Measurements from ENCODE around the gene KRTAP9-9.
"Not testable (repeated sequence)": the region's sequence is repeated elsewhere in the genome, so short reads cannot be mapped to it uniquely, and the experiment has no call there.

KRTAP9-9 gene

GRCh38 chr17:41255381-41256290 lies at the start of gene KRTAP9-9:
TSS of gene KRTAP9-9 (plus strand) at chr17:41255384.
- H3K79me2 ChIP-seq (ENCODE audit: low read length); H2AFZ ChIP-seq (ENCODE audit: low read depth, low read length); H3K4me3 ChIP-seq (ENCODE audit: low read length); H4K20me1 ChIP-seq (ENCODE audit: insufficient read depth, low read length); H3K9ac ChIP-seq (ENCODE audit: low read length); H3K36me3 ChIP-seq (replicated peaks; ENCODE audit: low read depth, low read length); H3K9me3 ChIP-seq (ENCODE audit: insufficient read depth, low read length); H3K27ac ChIP-seq (ENCODE audit: low read length); H3K4me1 ChIP-seq (ENCODE audit: low read length); H3K4me2 ChIP-seq (ENCODE audit: low read length): not testable (repeated sequence)
- H3K27me3 ChIP-seq (ENCODE audit: low read depth, low read length) = peaks cover 42% of the 10 kb centered on the region

- Histone ChIP-seq H3K9me3 (ENCODE audit: insufficient read depth, low read length) (no peaks in the 10 kb centered on the region), H3K4me3 (ENCODE audit: low read length) (no peak overlapping the region), H2AFZ (ENCODE audit: low read depth, low read length) (no peak overlapping the region), H3K4me2 (ENCODE audit: low read length) (no peak overlapping the region), H3K4me1 (ENCODE audit: low read length) (no peaks in the 10 kb centered on the region), H3K27me3 (ENCODE audit: low read depth, low read length) (peaks cover 37% of the 10 kb centered on the region), H3K9ac (ENCODE audit: low read length) (no peak overlapping the region), H4K20me1 (ENCODE audit: insufficient read depth, low read length) (no peaks in the 10 kb centered on the region), H3K79me2 (ENCODE audit: low read length) (no peaks in the 10 kb centered on the region), H3K36me3 (replicated peaks; ENCODE audit: low read depth, low read length) (no peaks in the 10 kb centered on the region), H3K27ac (ENCODE audit: low read length) (no peak overlapping the region)
- no peak for TF ChIP-seq EZH2phosphoT487 (IDR thresholded peaks at IDR 0.05; ENCODE audit: low read depth)
- TF ChIP-seq CTCF (IDR thresholded peaks at IDR 0.05; ENCODE audit: low read depth, low read length) = no peak
Observed at GRCh38 chr17:41211845-41212466, 43.2 kb upstream of the KRTAP9-9 start.

DNA sequence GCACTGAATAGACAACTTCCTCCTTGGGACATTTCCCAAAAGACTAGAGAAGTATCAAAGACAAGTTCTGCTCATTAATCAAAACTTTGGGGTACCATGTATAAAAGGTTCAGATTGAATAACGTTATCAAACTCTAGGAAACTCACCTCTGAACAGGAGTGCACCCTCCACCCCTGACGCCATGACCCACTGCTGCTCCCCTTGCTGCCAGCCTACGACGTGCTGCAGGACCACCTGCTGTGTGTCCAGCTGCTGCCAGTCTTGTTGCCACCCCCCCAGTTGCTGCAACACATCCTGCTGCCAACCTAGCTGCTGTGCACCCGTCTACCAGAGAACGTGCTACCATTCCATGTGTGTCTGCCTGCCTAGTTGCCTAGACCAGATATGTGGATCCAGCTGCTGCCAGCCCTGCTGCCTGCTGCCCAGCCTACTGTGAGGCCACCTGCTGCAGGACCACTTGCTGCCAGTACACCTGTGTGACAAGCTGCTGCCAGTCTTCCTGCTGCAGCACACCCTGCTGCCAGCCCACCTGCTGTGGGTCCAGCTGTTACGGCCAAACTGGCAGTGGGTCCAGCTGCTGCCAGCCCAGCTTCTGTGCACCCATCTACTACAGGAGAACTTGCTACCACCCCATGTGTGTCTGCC lies 42.5 kb upstream of the KRTAP9-9 start:
- no peak for TF ChIP-seq EZH2phosphoT487 (IDR thresholded peaks at IDR 0.05; ENCODE audit: low read depth)
- no peak for TF ChIP-seq CTCF (IDR thresholded peaks at IDR 0.05; ENCODE audit: low read depth, low read length)
- Histone ChIP-seq H2AFZ (ENCODE audit: low read depth, low read length) (no peak overlapping the region), H3K4me2 (ENCODE audit: low read length) (no peak overlapping the region), H3K9me3 (ENCODE audit: insufficient read depth, low read length) (no peaks in the 10 kb centered on the region), H3K36me3 (replicated peaks; ENCODE audit: low read depth, low read length) (no peaks in the 10 kb centered on the region), H3K27ac (ENCODE audit: low read length) (no peak overlapping the region), H3K27me3 (ENCODE audit: low read depth, low read length) (peaks cover 34% of the 10 kb centered on the region), H3K9ac (ENCODE audit: low read length) (no peak overlapping the region), H3K4me1 (ENCODE audit: low read length) (no peaks in the 10 kb centered on the region), H3K4me3 (ENCODE audit: low read length) (no peak overlapping the region), H3K79me2 (ENCODE audit: low read length) (no peaks in the 10 kb centered on the region), H4K20me1 (ENCODE audit: insufficient read depth, low read length) (no peaks in the 10 kb centered on the region)

DNA sequence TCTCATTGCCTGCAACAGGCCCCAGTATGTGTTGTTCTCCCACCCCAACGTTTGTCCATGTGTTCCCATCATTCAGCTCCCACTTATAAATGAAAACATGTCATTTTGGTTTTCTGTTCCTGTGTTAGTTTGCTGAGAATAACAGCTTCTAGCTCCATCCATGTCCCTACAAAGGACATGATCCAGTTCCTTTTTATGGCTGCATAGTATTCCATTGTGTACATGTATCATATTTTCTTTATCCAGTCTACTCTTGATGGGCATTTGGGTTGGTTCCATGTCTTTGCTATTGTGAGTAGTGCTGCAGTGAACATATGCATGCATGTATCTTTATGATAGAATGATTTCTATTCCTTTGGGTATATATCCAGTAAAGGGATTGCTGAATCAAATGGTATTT lies 39.5 kb upstream of the KRTAP9-9 start:
- no peaks in the 10 kb centered on the region for H3K36me3 ChIP-seq (replicated peaks; ENCODE audit: low read depth, low read length)
- no peak overlapping the region for H3K4me3 ChIP-seq (ENCODE audit: low read length)
- H3K9ac ChIP-seq (ENCODE audit: low read length) = no peak overlapping the region
- H2AFZ ChIP-seq (ENCODE audit: low read depth, low read length) = no peak overlapping the region
- no peaks in the 10 kb centered on the region for H3K4me1 ChIP-seq (ENCODE audit: low read length)
- H3K9me3 ChIP-seq (ENCODE audit: insufficient read depth, low read length) = no peaks in the 10 kb centered on the region
- no peak overlapping the region for H3K27ac ChIP-seq (ENCODE audit: low read length)
- TF ChIP-seq CTCF (IDR thresholded peaks at IDR 0.05; ENCODE audit: low read depth, low read length) = no peak
- no peak for TF ChIP-seq EZH2phosphoT487 (IDR thresholded peaks at IDR 0.05; ENCODE audit: low read depth)
- no peaks in the 10 kb centered on the region for H3K79me2 ChIP-seq (ENCODE audit: low read length)
- H4K20me1 ChIP-seq (ENCODE audit: insufficient read depth, low read length) = no peaks in the 10 kb centered on the region
- H3K27me3 ChIP-seq (ENCODE audit: low read depth, low read length) = peaks cover 16% of the 10 kb centered on the region
- H3K4me2 ChIP-seq (ENCODE audit: low read length) = no peak overlapping the region

Data from OCI-LY3 (cell line).